HFF-Myc (cell line): ENCODE data around the gene DSG2.

Experiments used
- DNase-seq: peaks from one replicate; pipeline ENCODE4 v3.0.0-alpha.2; 2011; ENCODE audit warnings: low read depth; ENCODE audit errors: extremely low read depth
- H3K4me3 ChIP-seq: replicated peaks from 2 replicates; pipeline ENCODE4 v1.5.1; 2011; ENCODE audit warnings: low read depth, mild to moderate bottlenecking, control low read depth, low read length
- TF ChIP-seq, protein P1 (sequence below): IDR thresholded peaks from 2 replicates; pipeline ENCODE4 v1.5.1; 2012; ENCODE audit warnings: mild to moderate bottlenecking, low read depth, low read length, control low read depth; ENCODE audit errors: missing control alignments

Gene DSG2

DNA sequence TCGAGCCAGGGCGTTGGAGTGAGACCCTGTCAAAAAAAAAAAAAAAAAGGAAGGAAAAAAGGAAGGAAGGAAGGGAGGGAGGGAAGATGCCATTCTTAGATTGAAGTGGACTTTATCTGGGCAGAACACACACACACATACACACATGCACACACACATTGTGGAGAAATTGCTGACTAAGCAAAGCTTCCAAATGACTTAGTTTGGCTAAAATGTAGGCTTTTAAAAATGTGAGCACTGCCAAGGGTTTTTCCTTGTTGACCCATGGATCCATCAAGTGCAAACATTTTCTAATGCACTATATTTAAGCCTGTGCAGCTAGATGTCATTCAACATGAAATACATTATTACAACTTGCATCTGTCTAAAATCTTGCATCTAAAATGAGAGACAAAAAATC, 93.1 kb downstream of the DSG2 start:
- no peak for DNase-seq
- TF ChIP-seq, protein P1, sequence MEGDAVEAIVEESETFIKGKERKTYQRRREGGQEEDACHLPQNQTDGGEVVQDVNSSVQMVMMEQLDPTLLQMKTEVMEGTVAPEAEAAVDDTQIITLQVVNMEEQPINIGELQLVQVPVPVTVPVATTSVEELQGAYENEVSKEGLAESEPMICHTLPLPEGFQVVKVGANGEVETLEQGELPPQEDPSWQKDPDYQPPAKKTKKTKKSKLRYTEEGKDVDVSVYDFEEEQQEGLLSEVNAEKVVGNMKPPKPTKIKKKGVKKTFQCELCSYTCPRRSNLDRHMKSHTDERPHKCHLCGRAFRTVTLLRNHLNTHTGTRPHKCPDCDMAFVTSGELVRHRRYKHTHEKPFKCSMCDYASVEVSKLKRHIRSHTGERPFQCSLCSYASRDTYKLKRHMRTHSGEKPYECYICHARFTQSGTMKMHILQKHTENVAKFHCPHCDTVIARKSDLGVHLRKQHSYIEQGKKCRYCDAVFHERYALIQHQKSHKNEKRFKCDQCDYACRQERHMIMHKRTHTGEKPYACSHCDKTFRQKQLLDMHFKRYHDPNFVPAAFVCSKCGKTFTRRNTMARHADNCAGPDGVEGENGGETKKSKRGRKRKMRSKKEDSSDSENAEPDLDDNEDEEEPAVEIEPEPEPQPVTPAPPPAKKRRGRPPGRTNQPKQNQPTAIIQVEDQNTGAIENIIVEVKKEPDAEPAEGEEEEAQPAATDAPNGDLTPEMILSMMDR = no peak
- H3K4me3 ChIP-seq = no peak overlapping the region

DNA sequence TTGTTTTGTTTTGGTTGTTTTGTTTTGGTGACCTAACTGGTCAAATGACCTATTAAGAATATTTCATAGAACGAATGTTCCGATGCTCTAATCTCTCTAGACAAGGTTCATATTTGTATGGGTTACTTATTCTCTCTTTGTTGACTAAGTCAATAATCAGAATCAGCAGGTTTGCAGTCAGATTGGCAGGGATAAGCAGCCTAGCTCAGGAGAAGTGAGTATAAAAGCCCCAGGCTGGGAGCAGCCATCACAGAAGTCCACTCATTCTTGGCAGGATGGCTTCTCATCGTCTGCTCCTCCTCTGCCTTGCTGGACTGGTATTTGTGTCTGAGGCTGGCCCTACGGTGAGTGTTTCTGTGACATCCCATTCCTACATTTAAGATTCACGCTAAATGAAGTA, 93.7 kb downstream of the DSG2 start, which contains the start of gene TTR:
TTR (plus strand) TSS at position 250 of the 400 bp plus-strand sequence; CDS start at position 276, 26 bp downstream.
- TF ChIP-seq, protein P1 = no peak
- no peak for DNase-seq
- no peak within 1 kb of the TSS for H3K4me3 ChIP-seq

DNA sequence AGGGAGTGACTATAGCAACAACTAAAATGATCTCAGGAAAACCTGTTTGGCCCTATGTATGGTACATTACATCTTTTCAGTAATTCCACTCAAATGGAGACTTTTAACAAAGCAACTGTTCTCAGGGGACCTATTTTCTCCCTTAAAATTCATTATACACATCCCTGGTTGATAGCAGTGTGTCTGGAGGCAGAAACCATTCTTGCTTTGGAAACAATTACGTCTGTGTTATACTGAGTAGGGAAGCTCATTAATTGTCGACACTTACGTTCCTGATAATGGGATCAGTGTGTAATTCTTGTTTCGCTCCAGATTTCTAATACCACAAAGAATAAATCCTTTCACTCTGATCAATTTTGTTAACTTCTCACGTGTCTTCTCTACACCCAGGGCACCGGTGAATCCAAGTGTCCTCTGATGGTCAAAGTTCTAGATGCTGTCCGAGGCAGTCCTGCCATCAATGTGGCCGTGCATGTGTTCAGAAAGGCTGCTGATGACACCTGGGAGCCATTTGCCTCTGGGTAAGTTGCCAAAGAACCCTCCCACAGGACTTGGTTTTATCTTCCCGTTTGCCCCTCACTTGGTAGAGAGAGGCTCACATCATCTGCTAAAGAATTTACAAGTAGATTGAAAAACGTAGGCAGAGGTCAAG, 94.7 kb downstream of the DSG2 start:
- TF ChIP-seq, protein P1 = no peak
- no peak overlapping the region for H3K4me3 ChIP-seq

DNA sequence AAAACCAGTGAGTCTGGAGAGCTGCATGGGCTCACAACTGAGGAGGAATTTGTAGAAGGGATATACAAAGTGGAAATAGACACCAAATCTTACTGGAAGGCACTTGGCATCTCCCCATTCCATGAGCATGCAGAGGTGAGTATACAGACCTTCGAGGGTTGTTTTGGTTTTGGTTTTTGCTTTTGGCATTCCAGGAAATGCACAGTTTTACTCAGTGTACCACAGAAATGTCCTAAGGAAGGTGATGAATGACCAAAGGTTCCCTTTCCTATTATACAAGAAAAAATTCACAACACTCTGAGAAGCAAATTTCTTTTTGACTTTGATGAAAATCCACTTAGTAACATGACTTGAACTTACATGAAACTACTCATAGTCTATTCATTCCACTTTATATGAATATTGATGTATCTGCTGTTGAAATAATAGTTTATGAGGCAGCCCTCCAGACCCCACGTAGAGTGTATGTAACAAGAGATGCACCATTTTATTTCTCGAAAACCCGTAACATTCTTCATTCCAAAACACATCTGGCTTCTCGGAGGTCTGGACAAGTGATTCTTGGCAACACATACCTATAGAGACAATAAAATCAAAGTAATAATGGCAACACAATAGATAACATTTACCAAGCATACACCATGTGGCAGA, 97.3 kb downstream of the DSG2 start:
- H3K4me3 ChIP-seq = no peak overlapping the region
- DNase-seq = no peak
- TF ChIP-seq, protein P1 = no peak

More for the DNA sequence above, 94.7 kb downstream of the DSG2 start:
- DNase-seq = no peak

DNA sequence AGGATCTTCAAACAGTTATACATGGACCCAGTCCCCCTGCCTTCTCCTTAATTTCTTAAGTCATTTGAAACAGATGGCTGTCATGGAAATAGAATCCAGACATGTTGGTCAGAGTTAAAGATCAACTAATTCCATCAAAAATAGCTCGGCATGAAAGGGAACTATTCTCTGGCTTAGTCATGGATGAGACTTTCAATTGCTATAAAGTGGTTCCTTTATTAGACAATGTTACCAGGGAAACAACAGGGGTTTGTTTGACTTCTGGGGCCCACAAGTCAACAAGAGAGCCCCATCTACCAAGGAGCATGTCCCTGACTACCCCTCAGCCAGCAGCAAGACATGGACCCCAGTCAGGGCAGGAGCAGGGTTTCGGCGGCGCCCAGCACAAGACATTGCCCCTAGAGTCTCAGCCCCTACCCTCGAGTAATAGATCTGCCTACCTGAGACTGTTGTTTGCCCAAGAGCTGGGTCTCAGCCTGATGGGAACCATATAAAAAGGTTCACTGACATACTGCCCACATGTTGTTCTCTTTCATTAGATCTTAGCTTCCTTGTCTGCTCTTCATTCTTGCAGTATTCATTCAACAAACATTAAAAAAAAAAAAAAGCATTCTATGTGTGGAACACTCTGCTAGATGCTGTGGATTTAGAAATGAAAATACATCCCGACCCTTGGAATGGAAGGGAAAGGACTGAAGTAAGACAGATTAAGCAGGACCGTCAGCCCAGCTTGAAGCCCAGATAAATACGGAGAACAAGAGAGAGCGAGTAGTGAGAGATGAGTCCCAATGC, 98.3 kb downstream of the DSG2 start:
- no peak overlapping the region for H3K4me3 ChIP-seq
- TF ChIP-seq, protein P1 = no peak
- no peak for DNase-seq

DNA sequence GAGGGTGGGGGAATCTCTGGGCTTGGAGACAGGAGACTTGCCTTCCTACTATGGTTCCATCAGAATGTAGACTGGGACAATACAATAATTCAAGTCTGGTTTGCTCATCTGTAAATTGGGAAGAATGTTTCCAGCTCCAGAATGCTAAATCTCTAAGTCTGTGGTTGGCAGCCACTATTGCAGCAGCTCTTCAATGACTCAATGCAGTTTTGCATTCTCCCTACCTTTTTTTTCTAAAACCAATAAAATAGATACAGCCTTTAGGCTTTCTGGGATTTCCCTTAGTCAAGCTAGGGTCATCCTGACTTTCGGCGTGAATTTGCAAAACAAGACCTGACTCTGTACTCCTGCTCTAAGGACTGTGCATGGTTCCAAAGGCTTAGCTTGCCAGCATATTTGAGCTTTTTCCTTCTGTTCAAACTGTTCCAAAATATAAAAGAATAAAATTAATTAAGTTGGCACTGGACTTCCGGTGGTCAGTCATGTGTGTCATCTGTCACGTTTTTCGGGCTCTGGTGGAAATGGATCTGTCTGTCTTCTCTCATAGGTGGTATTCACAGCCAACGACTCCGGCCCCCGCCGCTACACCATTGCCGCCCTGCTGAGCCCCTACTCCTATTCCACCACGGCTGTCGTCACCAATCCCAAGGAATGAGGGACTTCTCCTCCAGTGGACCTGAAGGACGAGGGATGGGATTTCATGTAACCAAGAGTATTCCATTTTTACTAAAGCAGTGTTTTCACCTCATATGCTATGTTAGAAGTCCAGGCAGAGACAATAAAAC, 100.2 kb downstream of the DSG2 start:
- DNase-seq = no peak
- TF ChIP-seq, protein P1 = no peak

More for the DNA sequence above, 100.2 kb downstream of the DSG2 start:
- no peak overlapping the region for H3K4me3 ChIP-seq
